NCI-H460 (cell line): ENCODE data around the gene TAF11. TPM values are rescaled to one million over a fixed set of nuclear protein-coding genes. Genes with fewer than 3 reads are reported as not detected.
"Not testable (repeated sequence)": the region's sequence is repeated elsewhere in the genome, so short reads cannot be mapped to it uniquely, and the experiment has no call there.

Experiments used
- DNase-seq: peaks from one replicate; pipeline ENCODE4 v3.0.0-alpha.2; 2016; ENCODE audit warnings: low read depth; ENCODE audit errors: extremely low read depth
- total RNA-seq: library from RNA; depleted of rRNA; stranded (reverse); fragments of >200 nt; shearing (Covaris generic); gene quantifications from 2 replicates; pipeline ENCODE4 v1.2.3, GENCODE V29; 2014

TAF11 gene
- total RNA-seq, 1 experiment from 2014 or later = 24.5 TPM

GRCh38 chr6:34906826-34907225 lies 19.0 kb upstream of the TAF11 start:
- DNase-seq = no peak

- DNase-seq = no peak
Observed at GRCh38 chr6:34904990-34905613, 17.3 kb upstream of the TAF11 start.

DNA sequence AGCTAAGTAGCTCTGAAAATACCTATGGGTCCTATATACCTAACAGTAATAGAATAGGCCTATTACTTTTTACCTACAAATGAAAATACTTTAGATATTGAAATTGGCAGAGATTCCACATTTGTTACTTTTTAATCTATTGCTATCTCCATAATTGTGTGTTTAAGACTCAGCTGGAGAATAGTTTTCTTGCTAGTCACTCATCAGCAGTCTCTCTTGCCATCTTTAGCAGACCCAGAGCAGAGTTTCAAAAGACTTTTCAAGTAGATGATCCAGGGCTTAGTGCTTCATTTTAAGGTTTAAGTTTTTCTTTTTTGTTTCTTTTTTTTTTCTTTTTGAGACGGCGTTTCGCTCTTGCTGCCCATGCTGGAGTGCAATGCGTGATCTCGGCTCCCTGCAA lies 14.1 kb upstream of the TAF11 start:
- no peak for DNase-seq

DNA sequence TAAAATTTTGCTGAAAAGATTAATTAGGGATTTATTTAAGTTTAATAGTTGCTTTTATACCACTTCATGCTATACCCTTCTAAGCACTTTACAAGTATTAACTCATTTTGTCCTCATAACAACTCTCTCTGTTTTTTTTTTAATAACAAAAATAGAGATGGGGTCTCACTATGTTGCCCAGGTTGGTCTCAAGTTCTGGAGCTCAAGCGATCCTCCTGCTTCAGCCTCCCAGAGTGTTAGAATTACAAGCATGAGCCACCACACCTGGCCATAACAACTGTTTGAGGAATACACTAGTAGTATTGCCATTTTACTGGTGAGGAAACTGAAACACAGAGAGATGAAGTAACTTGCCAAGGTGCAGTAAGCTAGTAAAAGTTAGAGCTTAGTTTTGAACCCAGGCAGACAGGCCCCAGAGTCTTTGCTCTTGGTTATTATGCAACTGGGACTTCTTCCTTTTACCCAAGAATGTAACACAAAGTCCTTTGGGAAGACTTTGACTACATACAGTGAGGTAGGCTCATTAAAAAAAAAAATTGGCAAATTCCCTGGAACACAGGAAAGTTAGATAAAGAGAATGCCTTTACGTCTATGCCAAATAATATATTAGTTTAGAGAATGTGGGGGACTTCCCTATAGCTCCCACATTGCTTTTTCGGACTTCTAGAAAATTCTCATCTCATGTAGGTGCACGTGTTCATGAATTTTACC lies 12.6 kb upstream of the TAF11 start:
- DNase-seq = no peak

- not testable (repeated sequence) for DNase-seq
Observed at GRCh38 chr6:34899748-34900147, 11.9 kb upstream of the TAF11 start.

DNA sequence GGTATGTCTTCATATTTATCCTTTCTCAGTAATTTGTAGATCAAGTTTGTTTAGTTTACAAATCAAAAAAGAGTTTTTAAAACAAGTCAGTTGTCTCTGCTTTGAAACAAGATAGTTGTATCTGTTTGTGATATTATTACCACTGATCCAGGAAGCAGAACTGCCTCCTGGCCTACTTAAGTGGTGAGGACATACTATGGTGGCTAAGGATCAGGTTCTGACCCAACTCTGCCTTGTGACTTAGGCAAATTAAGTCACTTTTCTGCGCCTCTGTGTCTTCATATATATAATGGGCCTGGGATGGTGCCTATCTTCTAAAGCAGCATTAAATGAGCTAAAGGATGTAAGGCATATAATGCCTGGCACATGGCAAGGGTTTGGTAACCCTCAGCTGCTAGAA lies 9.9 kb upstream of the TAF11 start:
- DNase-seq = no peak

DNA sequence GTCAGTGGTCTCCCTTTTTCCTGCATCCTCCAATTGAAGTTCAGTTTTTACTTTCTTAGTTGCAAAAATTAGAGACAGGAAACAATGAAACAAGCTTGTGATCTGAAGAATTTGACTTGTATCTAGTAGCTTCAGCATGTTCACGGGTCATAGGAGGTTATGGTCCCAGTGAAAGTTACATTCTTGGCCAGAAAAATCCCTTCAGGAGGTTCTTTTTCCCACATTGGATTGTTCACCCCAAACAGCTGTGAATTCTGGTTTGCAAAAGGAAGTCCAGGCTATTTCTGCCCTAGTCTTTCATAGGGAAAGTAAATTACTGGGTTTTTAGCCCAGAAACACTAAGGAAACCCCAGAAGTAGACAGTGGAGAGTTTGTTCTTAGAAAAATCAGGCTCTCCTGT lies 9.3 kb upstream of the TAF11 start:
- no peak for DNase-seq

GRCh38 chr6:34894693-34895092 lies 6.9 kb upstream of the TAF11 start:
- no peak for DNase-seq

- DNase-seq = no peak
Observed at GRCh38 chr6:34891296-34891695, 3.5 kb upstream of the TAF11 start.

DNA sequence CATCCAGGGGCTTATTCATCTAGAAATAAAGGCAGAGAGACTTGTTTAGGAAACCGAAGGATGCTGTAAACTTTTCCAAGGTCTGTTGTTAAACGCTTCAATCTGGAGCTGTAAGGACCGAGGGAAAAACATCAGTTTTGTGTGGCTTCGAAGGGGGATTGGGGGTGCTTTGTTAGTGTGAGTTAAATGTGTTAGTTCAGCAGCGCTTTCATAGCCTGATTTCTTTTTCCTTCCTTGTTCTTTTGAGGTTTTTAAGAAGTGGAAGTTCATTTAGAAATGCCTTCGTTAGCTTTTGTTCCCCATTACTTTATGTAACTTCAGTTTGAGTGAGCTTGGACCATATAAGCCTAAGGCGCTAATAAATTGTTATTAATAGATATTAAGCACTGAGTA lies 2.7 kb upstream of the TAF11 start:
- no peak for DNase-seq

DNA sequence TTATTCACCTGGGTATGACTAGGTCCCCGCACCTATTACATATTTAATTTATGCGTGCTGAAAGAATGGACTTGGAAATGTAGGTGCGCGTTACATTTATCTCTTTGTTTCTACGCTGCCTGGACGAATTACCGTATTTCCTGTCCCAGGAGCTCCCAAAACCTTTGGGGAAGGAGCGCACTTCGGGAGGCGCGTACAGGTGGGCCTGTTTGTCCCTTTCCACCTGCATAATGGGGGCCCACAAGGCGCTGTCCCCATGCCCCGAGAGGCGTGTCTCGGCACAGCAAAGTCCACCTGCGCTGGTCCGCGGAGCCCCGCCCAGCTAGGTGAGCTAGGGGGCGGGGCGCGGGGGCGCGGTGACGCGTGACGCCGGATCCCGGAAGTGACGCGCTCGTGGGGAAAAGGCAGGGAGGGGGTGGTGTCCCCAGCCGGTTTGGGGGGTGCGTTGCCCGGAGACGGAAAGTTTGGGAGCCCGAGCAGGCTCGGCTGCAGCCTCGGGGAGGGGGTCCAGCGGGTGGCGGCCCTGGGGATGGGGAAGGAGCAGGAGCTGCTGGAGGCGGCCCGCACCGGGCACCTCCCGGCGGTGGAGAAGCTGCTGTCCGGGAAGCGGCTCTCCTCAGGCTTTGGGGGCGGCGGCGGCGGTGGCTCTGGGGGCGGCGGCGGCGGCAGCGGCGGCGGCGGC lies 1.2 kb upstream of the TAF11 start, which contains the start of gene ANKS1A:
ANKS1A (plus strand) TSS at position 382 of the 682 bp plus-strand sequence; CDS start at position 530, 148 bp downstream.
- peak; percentile 46 for DNase-seq

DNA sequence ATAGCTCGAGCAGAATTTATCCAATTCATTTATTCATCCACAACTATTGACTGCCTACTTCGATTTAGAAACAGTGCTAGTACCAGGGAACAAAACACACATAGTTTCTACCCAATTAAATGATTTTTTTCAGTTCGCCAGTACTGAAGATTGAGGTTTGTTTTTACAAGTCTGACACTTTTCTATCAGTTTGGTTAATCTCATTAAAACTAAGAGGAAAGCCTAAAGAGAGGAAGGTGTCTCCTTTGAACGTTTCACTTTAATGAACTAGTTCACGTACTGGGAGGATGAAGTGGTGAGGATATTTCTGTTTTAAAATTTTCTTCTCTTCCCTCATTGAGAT lies 643 bp upstream of the TAF11 start:
- DNase-seq = no peak

GRCh38 chr6:34885837-34886236 lies 2.0 kb downstream of the TAF11 start:
- DNase-seq = not testable (repeated sequence)

DNA sequence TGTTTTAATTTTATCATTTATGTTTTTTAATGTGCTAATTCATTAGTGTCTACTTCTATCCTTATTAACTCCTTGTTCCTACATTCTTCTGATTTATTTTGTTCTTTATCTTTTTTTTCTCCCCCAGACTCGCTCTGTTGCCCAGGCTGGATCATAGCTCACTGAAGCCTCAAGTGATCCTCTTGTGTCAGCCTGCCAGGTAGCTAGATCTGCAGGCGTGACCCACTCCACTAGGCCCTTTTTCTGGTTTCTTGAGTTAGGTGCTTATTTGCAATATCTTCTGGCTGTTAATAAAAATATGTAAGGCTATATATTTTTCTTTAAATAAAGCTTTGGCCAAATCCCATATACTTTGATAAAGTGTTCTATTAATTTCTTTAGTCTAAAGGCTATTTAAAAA lies 2.8 kb downstream of the TAF11 start:
- DNase-seq = no peak

GRCh38 chr6:34884073-34884472 lies 3.8 kb downstream of the TAF11 start:
- not testable (repeated sequence) for DNase-seq

GRCh38 chr6:34877869-34878485 lies 9.9 kb downstream of the TAF11 start:
- DNase-seq = no peak

DNA sequence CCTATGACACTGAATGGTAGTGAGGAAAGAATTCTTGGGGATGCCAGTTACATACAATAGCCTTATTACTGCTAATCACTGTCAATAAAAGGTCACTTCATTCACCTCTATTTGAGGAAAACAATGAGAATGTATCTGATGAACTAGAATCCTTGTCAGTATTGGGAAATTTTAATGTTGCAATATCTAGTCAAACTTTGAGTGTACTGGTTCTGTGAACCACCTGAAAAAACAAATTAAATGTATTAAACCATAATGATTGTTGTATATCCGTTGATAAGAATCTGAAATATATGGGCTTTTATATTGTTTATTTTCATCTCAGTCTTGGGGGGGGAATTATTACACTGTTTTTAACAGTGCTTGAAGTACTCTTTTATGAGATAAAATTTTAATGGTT lies 10.6 kb downstream of the TAF11 start:
- no peak for DNase-seq

DNA sequence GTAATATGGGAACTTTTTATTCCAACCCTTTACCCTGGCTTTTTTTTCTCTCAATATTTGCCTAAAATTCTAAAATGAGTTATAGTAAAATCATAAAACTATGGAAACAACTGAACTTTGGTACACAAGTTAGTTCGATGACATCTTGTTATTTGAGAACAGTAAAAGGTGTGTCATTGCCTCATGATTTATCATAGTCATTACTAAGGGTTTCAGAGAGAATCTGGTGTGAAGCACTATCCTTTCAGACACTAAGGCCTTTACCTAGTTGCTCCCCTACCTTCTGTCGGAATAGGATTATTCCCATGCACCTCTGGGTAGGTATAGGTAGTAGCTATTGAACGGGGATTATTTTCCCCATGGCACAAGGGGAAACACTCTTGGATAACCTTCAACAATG lies 11.4 kb downstream of the TAF11 start:
- no peak for DNase-seq

GRCh38 chr6:34875292-34876213 lies 12.3 kb downstream of the TAF11 start:
- DNase-seq = no peak

DNA sequence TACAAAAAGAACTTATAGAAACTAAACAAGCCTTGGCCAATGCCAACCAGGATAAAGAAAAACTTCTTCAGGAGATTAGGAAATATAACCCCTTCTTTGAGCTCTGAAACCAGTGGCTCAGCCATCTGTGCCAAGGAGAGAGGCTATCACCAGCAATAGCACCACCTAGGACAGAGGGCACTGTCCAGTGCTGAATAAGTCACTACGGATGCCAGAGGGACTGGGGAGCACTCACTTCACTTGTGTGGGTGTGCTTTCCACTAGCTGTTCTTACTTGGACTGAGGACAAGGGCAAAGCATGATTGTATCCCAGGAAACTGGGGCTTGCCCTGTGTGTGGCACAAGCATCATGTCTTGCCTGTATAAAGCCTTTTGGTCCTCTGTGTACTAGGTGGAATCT lies 15.5 kb downstream of the TAF11 start:
- DNase-seq = no peak
